Mesodermal cell (in vitro differentiated cells): ENCODE results near the gene ADRA2B. TPM values are rescaled to one million over a fixed set of nuclear protein-coding genes. Genes with fewer than 3 reads are reported as not detected.
A peak's percentile ranks its signal among the peaks of the same experiment; 100 is the strongest.
"Not testable (repeated sequence)": the region's sequence is repeated elsewhere in the genome, so short reads cannot be mapped to it uniquely, and the experiment has no call there.

Experiments used
- H3K27ac ChIP-seq: 2 replicates; pipeline ENCODE4 v1.7.0; 2013; ENCODE audit warnings: mild to moderate bottlenecking, low read depth, low read length, moderate library complexity; ENCODE audit not compliant: severe bottlenecking
- H3K36me3 ChIP-seq: 2 replicates; pipeline ENCODE4 v1.7.1; 2013; ENCODE audit warnings: mild to moderate bottlenecking, low read length, moderate library complexity; ENCODE audit not compliant: control insufficient read depth, insufficient read depth
- H3K4me1 ChIP-seq: one replicate; pipeline ENCODE4 v1.7.1; 2013; ENCODE audit warnings: mild to moderate bottlenecking, low read length; ENCODE audit not compliant: insufficient read depth, control insufficient read depth, poor library complexity, severe bottlenecking
- H3K4me3 ChIP-seq: 2 replicates; pipeline ENCODE4 v1.7.0; 2013; ENCODE audit warnings: low read length, control low read depth, mild to moderate bottlenecking; ENCODE audit not compliant: insufficient read depth, poor library complexity, severe bottlenecking; ENCODE audit errors: extremely low read depth
- H3K9me3 ChIP-seq: 2 replicates; pipeline ENCODE4 v1.7.1; 2013; ENCODE audit warnings: mild to moderate bottlenecking, low read length, moderate library complexity; ENCODE audit not compliant: control insufficient read depth
- WGBS, 2 experiments: methylation state at CpG; one replicate each; pipeline ENCODE4 v1.1.5; 2013; ENCODE audit warnings: missing lambda C conversion rate in 2 of 2; ENCODE audit not compliant: insufficient coverage in 2 of 2; 5-methylcytosine and 5-hydroxymethylcytosine counted together
- polyA plus RNA-seq, 2 experiments: library from polyadenylated mRNA; stranded (reverse); fragments of 50-300 nt; gene quantifications; one replicate each; pipeline ENCODE4 v1.2.3, GENCODE V29; 2013

ADRA2B gene
- polyA plus RNA-seq (2013, experiment 1 of 2) = 3.9 TPM
- polyA plus RNA-seq (2013, experiment 2 of 2) = 1.8 TPM

GRCh38 chr2:96116424-96116878 is at the start of gene ADRA2B:
Gene ADRA2B (minus strand): TSS chr2:96116571. CDS start chr2:96116149, 422 bp downstream.
- H3K27ac ChIP-seq = no peak within 1 kb of the TSS
- 1% methylated on average over 36 of the region's 64 CpGs for WGBS, 2 experiments

GRCh38 chr2:96164459-96165184 is 48.3 kb upstream of the ADRA2B start:
- Histone ChIP-seq H3K36me3 (no peaks in the 10 kb centered on the region), H3K4me3 (no peak overlapping the region), H3K4me1 (no peaks in the 10 kb centered on the region), H3K27ac (no peak overlapping the region), H3K9me3 (peaks cover 2% of the 10 kb centered on the region)
- 74 to 76% methylated on average over 14 to 18 of the region's 18 CpGs for WGBS, 2 experiments

More at GRCh38 chr2:96116424-96116878, at the start of gene ADRA2B:
- Histone ChIP-seq H3K4me1 (no peaks in the 10 kb centered on the region), H3K4me3 (peak within 1 kb of the TSS; percentile 44), H3K36me3 (no peaks in the 10 kb centered on the region), H3K9me3 (no peaks in the 10 kb centered on the region)

- no peak overlapping the region for H3K27ac ChIP-seq
- H3K4me3 ChIP-seq = no peak overlapping the region
- H3K4me1 ChIP-seq = no peaks in the 10 kb centered on the region
- no peaks in the 10 kb centered on the region for H3K36me3 ChIP-seq
- no peaks in the 10 kb centered on the region for H3K9me3 ChIP-seq
- WGBS, 2 experiments = 82 to 85% methylated on average over 5 of the region's 13 CpGs
These were observed 47.5 kb upstream of the ADRA2B start for GRCh38 chr2:96163768-96164429.

- Histone ChIP-seq H3K4me3 (no peak overlapping the region), H3K9me3 (no peaks in the 10 kb centered on the region), H3K4me1 (no peaks in the 10 kb centered on the region), H3K36me3 (no peaks in the 10 kb centered on the region), H3K27ac (no peak overlapping the region)
- WGBS, 2 experiments = 92 to 98% methylated on average over 5 of the region's 5 CpGs
These were observed 47.0 kb upstream of the ADRA2B start for GRCh38 chr2:96163415-96163767.

- no peak overlapping the region for H3K4me3 ChIP-seq
- WGBS, 2 experiments = 86 to 100% methylated on average over 1 to 2 of the region's 5 CpGs
These were observed 45.5 kb upstream of the ADRA2B start for GRCh38 chr2:96161898-96162297.

GRCh38 chr2:96160366-96160765 is 44.0 kb upstream of the ADRA2B start:
- H3K27ac ChIP-seq, H3K4me3 ChIP-seq, H3K4me1 ChIP-seq, H3K9me3 ChIP-seq, H3K36me3 ChIP-seq: not testable (repeated sequence)
- WGBS, 2 experiments = no CpG with 5 or more reads among the region's 5 CpGs

More at GRCh38 chr2:96161898-96162297, 45.5 kb upstream of the ADRA2B start:
- H3K4me1 ChIP-seq = no peaks in the 10 kb centered on the region
- no peak overlapping the region for H3K27ac ChIP-seq
- no peaks in the 10 kb centered on the region for H3K36me3 ChIP-seq
- H3K9me3 ChIP-seq = no peaks in the 10 kb centered on the region

GRCh38 chr2:96159084-96159830 is 42.9 kb upstream of the ADRA2B start:
- 86 to 91% methylated on average over 13 to 15 of the region's 17 CpGs for WGBS, 2 experiments
- H3K4me1 ChIP-seq = no peaks in the 10 kb centered on the region
- no peak overlapping the region for H3K27ac ChIP-seq
- no peaks in the 10 kb centered on the region for H3K9me3 ChIP-seq
- no peak overlapping the region for H3K4me3 ChIP-seq
- no peaks in the 10 kb centered on the region for H3K36me3 ChIP-seq

GRCh38 chr2:96158554-96158940 is 42.2 kb upstream of the ADRA2B start:
- no peak overlapping the region for H3K27ac ChIP-seq
- H3K4me3 ChIP-seq = no peak overlapping the region
- 87 to 91% methylated on average over 12 to 14 of the region's 14 CpGs for WGBS, 2 experiments
- no peaks in the 10 kb centered on the region for H3K4me1 ChIP-seq
- H3K9me3 ChIP-seq = no peaks in the 10 kb centered on the region
- no peaks in the 10 kb centered on the region for H3K36me3 ChIP-seq

- Histone ChIP-seq H3K9me3 (no peaks in the 10 kb centered on the region), H3K4me1 (no peaks in the 10 kb centered on the region), H3K27ac (no peak overlapping the region), H3K4me3 (no peak overlapping the region), H3K36me3 (no peaks in the 10 kb centered on the region)
- 79 to 88% methylated on average over 9 to 14 of the region's 19 CpGs for WGBS, 2 experiments
These were observed 41.5 kb upstream of the ADRA2B start for GRCh38 chr2:96157649-96158553.
